ENCODE data around the gene BLOC1S5. TPM values are rescaled to one million over a fixed set of nuclear protein-coding genes. Genes with fewer than 3 reads are reported as not detected.

Gene BLOC1S5
- total RNA-seq, 1 experiment from 2014 or later, result 9.1 TPM

GRCh38 chr6:8110725-8111124 is 46.5 kb upstream of the BLOC1S5 start:
- H3K36me3 ChIP-seq (ENCODE audit: low read depth, low read length), result no peaks in the 10 kb centered on the region
- no peak for DNase-seq
- H2AFZ ChIP-seq (ENCODE audit: low read length), result no peak overlapping the region
- H3K27ac ChIP-seq (ENCODE audit: low read length), result no peak overlapping the region
- ChIA-PET CTCF (no interaction called here), POLR2A (ENCODE audit: unreplicated experiment) (no interaction called here)
- peaks cover 20% of the 10 kb centered on the region for H3K4me1 ChIP-seq (ENCODE audit: insufficient read depth, low read length)
- no peaks in the 10 kb centered on the region for H3K79me2 ChIP-seq (ENCODE audit: low read length)
- intact Hi-C loops (cut with micrococcal nuclease), result no loop called here
- no peak overlapping the region for H3K9ac ChIP-seq (ENCODE audit: low read length)
- TF ChIP-seq, protein P1, sequence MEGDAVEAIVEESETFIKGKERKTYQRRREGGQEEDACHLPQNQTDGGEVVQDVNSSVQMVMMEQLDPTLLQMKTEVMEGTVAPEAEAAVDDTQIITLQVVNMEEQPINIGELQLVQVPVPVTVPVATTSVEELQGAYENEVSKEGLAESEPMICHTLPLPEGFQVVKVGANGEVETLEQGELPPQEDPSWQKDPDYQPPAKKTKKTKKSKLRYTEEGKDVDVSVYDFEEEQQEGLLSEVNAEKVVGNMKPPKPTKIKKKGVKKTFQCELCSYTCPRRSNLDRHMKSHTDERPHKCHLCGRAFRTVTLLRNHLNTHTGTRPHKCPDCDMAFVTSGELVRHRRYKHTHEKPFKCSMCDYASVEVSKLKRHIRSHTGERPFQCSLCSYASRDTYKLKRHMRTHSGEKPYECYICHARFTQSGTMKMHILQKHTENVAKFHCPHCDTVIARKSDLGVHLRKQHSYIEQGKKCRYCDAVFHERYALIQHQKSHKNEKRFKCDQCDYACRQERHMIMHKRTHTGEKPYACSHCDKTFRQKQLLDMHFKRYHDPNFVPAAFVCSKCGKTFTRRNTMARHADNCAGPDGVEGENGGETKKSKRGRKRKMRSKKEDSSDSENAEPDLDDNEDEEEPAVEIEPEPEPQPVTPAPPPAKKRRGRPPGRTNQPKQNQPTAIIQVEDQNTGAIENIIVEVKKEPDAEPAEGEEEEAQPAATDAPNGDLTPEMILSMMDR (conservative IDR thresholded peaks at IDR 0.05; ENCODE audit: low read depth, low read length), result no peak
- TF ChIP-seq EZH2phosphoT487 (IDR thresholded peaks at IDR 0.05; ENCODE audit: borderline replicate concordance, low read length) (no peak), EZH2 (IDR thresholded peaks at IDR 0.05; ENCODE audit: low read length, unreplicated experiment) (no peak)
- H3K27me3 ChIP-seq (ENCODE audit: low read length), result no peaks in the 10 kb centered on the region
- no TSS peak for BruUV-seq (replicated peaks)
- H3F3A ChIP-seq (ENCODE audit: low read length, unreplicated experiment), result no peaks in the 10 kb centered on the region
- no peak for ATAC-seq
- H3K4me3 ChIP-seq (ENCODE audit: low read length), result no peak overlapping the region
- no peaks in the 10 kb centered on the region for H3K9me2 ChIP-seq (replicated peaks; ENCODE audit: low read length)
- H4K20me1 ChIP-seq (ENCODE audit: low read length), result no peaks in the 10 kb centered on the region
- H3K9me3 ChIP-seq (ENCODE audit: low read length), result no peaks in the 10 kb centered on the region
- no peak overlapping the region for H3K4me2 ChIP-seq (ENCODE audit: low read length)

- ChIA-PET POLR2A (ENCODE audit: unreplicated experiment) (no interaction called here), CTCF (no interaction called here)
- no peaks in the 10 kb centered on the region for H3K79me2 ChIP-seq (ENCODE audit: low read length)
- no peak overlapping the region for H3K4me2 ChIP-seq (ENCODE audit: low read length)
- H3K9me2 ChIP-seq (replicated peaks; ENCODE audit: low read length), result no peaks in the 10 kb centered on the region
- TF ChIP-seq, protein P1 (conservative IDR thresholded peaks at IDR 0.05; ENCODE audit: low read depth, low read length), result no peak
- TF ChIP-seq EZH2 (IDR thresholded peaks at IDR 0.05; ENCODE audit: low read length, unreplicated experiment) (no peak), EZH2phosphoT487 (IDR thresholded peaks at IDR 0.05; ENCODE audit: borderline replicate concordance, low read length) (no peak)
- H3K9ac ChIP-seq (ENCODE audit: low read length), result no peak overlapping the region
- H3K9me3 ChIP-seq (ENCODE audit: low read length), result no peaks in the 10 kb centered on the region
- H3F3A ChIP-seq (ENCODE audit: low read length, unreplicated experiment), result no peaks in the 10 kb centered on the region
- H3K36me3 ChIP-seq (ENCODE audit: low read depth, low read length), result no peaks in the 10 kb centered on the region
- no peak for ATAC-seq
- no peak overlapping the region for H3K4me3 ChIP-seq (ENCODE audit: low read length)
- no peaks in the 10 kb centered on the region for H4K20me1 ChIP-seq (ENCODE audit: low read length)
- no peak overlapping the region for H3K27ac ChIP-seq (ENCODE audit: low read length)
- H2AFZ ChIP-seq (ENCODE audit: low read length), result no peak overlapping the region
- peaks cover 20% of the 10 kb centered on the region for H3K4me1 ChIP-seq (ENCODE audit: insufficient read depth, low read length)
- H3K27me3 ChIP-seq (ENCODE audit: low read length), result no peaks in the 10 kb centered on the region
- DNase-seq, result no peak
- BruUV-seq (replicated peaks), result no TSS peak
- intact Hi-C loops (cut with micrococcal nuclease), result no loop called here
These were observed 46.0 kb upstream of the BLOC1S5 start for GRCh38 chr6:8110117-8110721.

DNA sequence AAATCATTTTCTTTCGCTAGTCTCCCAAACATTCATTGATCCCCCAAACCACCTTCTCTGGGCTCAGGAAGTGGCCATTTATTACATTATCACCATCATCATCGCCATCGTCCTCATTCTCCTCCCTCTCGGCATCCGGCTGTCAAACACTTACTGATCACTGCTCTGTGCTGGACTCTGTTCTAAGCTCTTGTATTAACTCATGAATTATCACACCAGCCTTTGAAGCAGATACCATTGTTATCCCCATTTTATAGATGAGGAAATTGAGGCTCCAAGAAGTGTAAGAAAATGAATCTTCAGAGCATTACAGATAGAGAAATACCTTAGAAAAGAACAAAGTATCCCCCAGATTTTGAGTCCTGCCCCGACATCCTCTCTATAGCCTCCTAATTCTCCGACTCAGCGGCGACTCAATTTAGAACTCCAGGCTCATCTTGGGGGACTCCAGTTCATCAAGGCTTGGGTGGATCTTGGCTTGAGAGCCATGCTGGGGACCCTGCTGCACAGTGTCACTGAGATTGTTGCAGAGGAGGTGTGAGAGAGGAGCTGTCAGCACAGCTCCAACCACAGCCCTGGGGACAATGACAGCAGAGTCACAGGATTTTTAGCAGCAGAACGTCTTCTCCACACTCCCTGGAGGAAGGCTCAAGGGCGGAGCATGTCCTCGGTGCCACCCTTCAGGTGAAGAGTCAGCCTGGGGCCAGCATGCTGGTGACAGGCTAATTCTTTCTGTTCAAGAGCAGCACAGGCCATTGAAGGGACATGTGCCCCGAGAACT is 44.8 kb upstream of the BLOC1S5 start:
- no peaks in the 10 kb centered on the region for H3K27me3 ChIP-seq (ENCODE audit: low read length)
- BruUV-seq (replicated peaks), result no TSS peak
- intact Hi-C loops (cut with micrococcal nuclease), result loop anchor here (2.0 kb wide), 1 partner anchor 26 kb away; no protein-coding TSS in a partner anchor
- TF ChIP-seq, protein P1 (conservative IDR thresholded peaks at IDR 0.05; ENCODE audit: low read depth, low read length), result no peak
- TF ChIP-seq EZH2phosphoT487 (IDR thresholded peaks at IDR 0.05; ENCODE audit: borderline replicate concordance, low read length) (no peak), EZH2 (IDR thresholded peaks at IDR 0.05; ENCODE audit: low read length, unreplicated experiment) (no peak)
- peak overlapping the region; percentile 40; the same call in 1 of the 2 replicates for H3K9ac ChIP-seq (ENCODE audit: low read length)
- H3K9me2 ChIP-seq (replicated peaks; ENCODE audit: low read length), result no peaks in the 10 kb centered on the region
- peak overlapping the region; percentile 17; the same call in 1 of the 2 replicates for H3K4me3 ChIP-seq (ENCODE audit: low read length)
- ATAC-seq (peak; percentile 16), DNase-seq (no peak)
- H4K20me1 ChIP-seq (ENCODE audit: low read length), result no peaks in the 10 kb centered on the region
- ChIA-PET POLR2A (ENCODE audit: unreplicated experiment) (no interaction called here), CTCF (no interaction called here)
- H3K9me3 ChIP-seq (ENCODE audit: low read length), result no peaks in the 10 kb centered on the region
- no peak overlapping the region; the same call in 1 of the 2 replicates for H2AFZ ChIP-seq (ENCODE audit: low read length)
- no peaks in the 10 kb centered on the region for H3K79me2 ChIP-seq (ENCODE audit: low read length)
- H3K27ac ChIP-seq (ENCODE audit: low read length), result peak overlapping the region; percentile 94
- H3K4me2 ChIP-seq (ENCODE audit: low read length), result peak overlapping the region; percentile 70
- H3F3A ChIP-seq (ENCODE audit: low read length, unreplicated experiment), result no peaks in the 10 kb centered on the region
- no peaks in the 10 kb centered on the region for H3K36me3 ChIP-seq (ENCODE audit: low read depth, low read length)
- H3K4me1 ChIP-seq (ENCODE audit: insufficient read depth, low read length), result peaks cover 20% of the 10 kb centered on the region
